ENCODE measurements around the gene MTHFS.
"Not testable (repeated sequence)": the region's sequence is repeated elsewhere in the genome, so short reads cannot be mapped to it uniquely, and the experiment has no call there.

MTHFS gene

GRCh38 chr15:79896634-79897379 is at the start of gene MTHFS:
Gene MTHFS (minus strand): TSS chr15:79897014. CDS start chr15:79896988, 26 bp downstream.
- peak; percentile 53 to 58 for DNase-seq (ENCODE audit: low read depth in 2 of 2)

GRCh38 chr15:79944622-79945021 is 47.8 kb upstream of the MTHFS start:
- no peak for DNase-seq (ENCODE audit: low read depth in 2 of 2)

DNA sequence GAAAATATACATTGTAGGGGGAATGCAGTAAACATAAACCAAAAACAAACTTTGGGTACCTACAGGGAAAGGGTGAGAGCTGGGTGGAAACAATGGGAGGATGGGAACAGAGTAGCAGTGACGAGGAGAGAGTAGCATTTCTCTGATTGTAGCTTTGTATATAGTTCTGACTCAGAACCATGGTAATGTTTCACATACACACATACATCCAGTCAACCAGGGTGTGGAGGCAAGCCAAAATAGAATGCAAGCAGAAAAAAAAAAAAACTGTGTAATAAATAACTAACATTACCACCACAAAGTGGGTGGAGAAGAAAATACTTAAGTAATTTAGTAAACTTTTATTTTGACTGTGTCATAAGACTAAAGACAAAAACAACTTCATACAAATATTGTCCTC is 47.0 kb upstream of the MTHFS start:
- DNase-seq (ENCODE audit: low read depth in 2 of 2), result no peak

- no peak for DNase-seq (ENCODE audit: low read depth in 2 of 2)
Observed at GRCh38 chr15:79942741-79943481, 46.1 kb upstream of the MTHFS start.

DNA sequence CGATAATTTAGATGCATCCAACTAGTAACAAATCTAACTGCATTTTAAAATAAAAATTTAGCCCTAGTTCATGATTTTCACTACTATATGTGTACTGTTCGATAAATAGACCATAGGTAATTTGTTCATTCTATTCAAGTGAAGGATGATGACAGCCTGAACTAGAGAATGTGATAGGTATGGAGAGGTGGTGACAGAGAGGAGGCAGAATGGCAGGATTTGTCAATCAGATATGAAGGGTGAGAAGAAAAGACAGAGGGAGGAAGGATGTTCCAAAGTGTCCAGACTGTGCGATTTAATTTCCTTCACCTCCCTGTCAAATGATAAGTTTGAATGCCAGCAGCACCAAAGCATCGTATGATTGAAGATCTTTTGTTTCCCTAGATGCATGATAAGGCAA is 42.6 kb upstream of the MTHFS start:
- no peak for DNase-seq (ENCODE audit: low read depth in 2 of 2)

GRCh38 chr15:79938143-79938542 is 41.3 kb upstream of the MTHFS start:
- DNase-seq (ENCODE audit: low read depth in 2 of 2), result no peak

- DNase-seq (ENCODE audit: low read depth in 2 of 2), result not testable (repeated sequence)
Observed at GRCh38 chr15:79935556-79936201, 38.9 kb upstream of the MTHFS start.

DNA sequence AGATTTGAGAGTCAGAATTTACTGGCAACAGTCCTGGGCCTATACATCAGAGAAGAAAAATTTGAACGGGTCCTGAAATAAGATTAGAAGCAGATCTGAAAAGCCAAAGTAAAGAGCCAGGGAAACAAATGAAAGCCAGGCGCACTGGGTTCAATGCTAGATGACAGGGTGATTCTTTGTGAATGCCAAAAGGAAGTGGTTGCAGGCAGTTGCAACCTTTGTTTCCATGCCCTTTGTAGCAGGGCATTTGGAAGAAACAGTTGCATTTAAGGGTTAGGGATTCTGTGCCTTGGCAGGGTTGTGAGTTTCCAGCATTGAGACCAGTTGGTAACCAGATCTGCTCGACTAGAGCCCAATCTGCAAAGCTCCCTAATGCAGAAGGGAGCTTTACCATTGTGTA is 36.4 kb upstream of the MTHFS start:
- DNase-seq (ENCODE audit: low read depth in 2 of 2), result no peak

- no peak for DNase-seq (ENCODE audit: low read depth in 2 of 2)
Observed at GRCh38 chr15:79932447-79932846, 35.6 kb upstream of the MTHFS start.

DNA sequence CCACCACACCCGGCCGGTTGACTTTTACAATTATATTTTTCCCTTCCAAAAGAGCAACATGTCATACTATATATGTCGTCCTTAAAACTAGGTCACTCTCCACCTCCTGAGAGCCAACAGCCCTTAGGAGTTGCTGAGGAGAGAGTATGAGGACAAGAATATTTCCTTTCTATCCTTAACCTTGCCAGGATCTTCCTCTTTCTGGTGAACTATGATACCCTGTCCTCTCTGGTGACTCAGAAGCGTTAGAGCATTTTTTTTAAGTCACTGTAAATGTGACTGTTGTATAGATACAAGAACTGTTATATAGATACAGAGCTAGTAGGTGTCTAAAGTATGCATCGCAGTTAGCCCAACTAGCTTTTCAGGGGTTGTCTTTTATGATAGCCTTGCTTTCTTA is 33.7 kb upstream of the MTHFS start:
- DNase-seq (ENCODE audit: low read depth in 2 of 2), result no peak

- no peak for DNase-seq (ENCODE audit: low read depth in 2 of 2)
Observed at GRCh38 chr15:79929412-79929811, 32.6 kb upstream of the MTHFS start.

DNA sequence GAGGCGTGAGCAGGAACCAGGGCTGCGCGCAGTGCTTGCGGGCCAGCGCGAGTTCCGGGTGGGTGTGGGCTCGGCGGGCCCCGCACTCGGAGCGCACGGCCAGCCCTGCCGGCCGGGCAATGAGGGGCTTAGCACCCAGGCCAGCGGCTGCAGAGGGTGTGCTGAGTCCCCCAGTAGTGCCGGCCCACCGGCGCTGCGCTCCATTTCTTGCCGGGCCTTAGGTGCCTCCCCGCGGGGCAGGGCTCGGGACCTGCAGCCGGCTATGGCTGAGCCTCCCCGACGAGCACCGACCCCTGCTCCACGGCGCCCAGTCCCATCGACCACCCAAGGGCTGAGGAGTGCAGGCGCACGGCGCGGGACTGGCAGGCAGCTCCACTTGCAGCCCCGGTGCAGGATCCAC is 29.3 kb upstream of the MTHFS start:
- not testable (repeated sequence) for DNase-seq (ENCODE audit: low read depth in 2 of 2)

DNA sequence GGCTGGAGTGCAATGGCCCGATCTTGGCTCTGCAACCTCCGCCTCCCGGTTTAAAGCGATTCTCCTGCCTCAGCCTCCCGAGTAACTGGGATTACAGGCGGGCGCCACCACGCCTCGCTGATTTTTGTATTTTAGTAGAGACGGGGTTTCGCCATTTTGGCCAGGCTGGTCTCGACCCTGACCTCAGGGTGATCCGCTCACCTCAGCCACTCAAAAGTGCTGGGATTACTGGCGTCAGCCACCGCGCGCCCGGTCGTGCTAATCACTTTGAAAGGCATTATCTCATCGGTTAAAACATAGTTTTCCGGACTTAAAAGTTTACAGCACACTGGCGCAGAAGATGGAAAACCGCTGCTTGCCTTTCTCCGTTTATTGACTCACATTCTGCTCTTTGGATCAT is 27.6 kb upstream of the MTHFS start:
- DNase-seq (ENCODE audit: low read depth in 2 of 2), result no peak

- DNase-seq (ENCODE audit: low read depth in 2 of 2), result peak; percentile 98 to 99
Observed at GRCh38 chr15:79923515-79924169, 26.8 kb upstream of the MTHFS start.

GRCh38 chr15:79923079-79923514 is 26.3 kb upstream of the MTHFS start:
- DNase-seq (ENCODE audit: low read depth in 2 of 2), result peak; percentile 61 to 66

GRCh38 chr15:79922512-79923078 is 25.8 kb upstream of the MTHFS start:
- DNase-seq (ENCODE audit: low read depth in 2 of 2), result no peak

DNA sequence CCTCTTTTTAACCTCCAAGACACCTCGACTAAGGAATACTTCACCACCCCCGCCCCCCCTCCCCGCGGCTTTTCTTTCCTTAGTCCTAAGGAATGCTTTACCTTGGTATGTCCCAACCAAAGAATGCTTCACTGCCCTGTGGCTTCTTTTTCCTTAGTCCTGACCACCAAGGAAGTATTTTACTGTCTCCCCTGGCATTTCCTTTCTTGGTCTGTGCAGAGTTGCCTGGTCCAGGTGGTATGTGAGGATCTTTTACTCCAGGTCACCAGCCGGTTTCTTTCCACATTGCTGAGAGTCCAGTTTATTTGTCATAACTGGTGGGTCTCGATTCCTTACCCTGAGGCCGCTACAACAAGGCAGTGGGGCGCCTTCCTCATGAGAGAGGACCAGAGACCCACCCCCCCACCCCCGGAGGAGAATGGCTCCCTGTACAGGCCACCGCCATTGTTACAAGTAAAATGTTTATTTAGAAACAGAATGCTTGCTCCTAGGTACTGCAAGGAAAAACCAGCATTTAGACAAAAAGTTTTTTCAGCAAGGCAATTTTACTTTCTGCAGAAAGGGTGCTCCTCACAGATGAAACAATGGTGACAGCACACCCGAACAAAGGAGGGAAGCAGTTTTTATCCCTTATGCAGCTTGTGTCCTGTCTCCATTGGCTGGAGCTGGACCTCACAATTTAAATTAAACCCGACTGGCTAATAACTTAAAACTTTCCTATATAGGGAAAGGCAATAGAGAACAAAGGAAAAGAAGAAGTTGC is 23.1 kb upstream of the MTHFS start:
- DNase-seq (ENCODE audit: low read depth in 2 of 2), result no peak

GRCh38 chr15:79919090-79919748 is 22.4 kb upstream of the MTHFS start:
- DNase-seq (ENCODE audit: low read depth in 2 of 2), result no peak

GRCh38 chr15:79918278-79918677 is 21.5 kb upstream of the MTHFS start:
- DNase-seq (ENCODE audit: low read depth in 2 of 2), result no peak

GRCh38 chr15:79916502-79917132 is 19.8 kb upstream of the MTHFS start:
- no peak for DNase-seq (ENCODE audit: low read depth in 2 of 2)
